SK-N-MC (cell line): ENCODE data around the gene SLC17A3.

Experiments used
- EZH2 ChIP-seq: fragments of 200-600 bp; sonication (generic); IDR thresholded peaks from one replicate; pipeline ENCODE4 v1.6.1; 2017; ENCODE audit warnings: antibody characterized with exemption
- FOXP2 ChIP-seq: optimal IDR thresholded peaks from 2 replicates; pipeline ENCODE3; 2011; ENCODE audit warnings: mild to moderate bottlenecking, moderate library complexity; ENCODE audit not compliant: insufficient read depth; ENCODE audit errors: extremely low read length, control extremely low read depth
- POLR2AphosphoS5 ChIP-seq: IDR thresholded peaks from 2 replicates; pipeline ENCODE4 v1.6.1; 2012; ENCODE audit warnings: mild to moderate bottlenecking, low read depth, low read length, borderline replicate concordance

GRCh38 chr6:25893778-25894177 lies 19.7 kb upstream of the SLC17A3 start:
- no peak for TF ChIP-seq EZH2
- no peak for TF ChIP-seq POLR2AphosphoS5
- no peak for TF ChIP-seq FOXP2
